HCT116 (cell line): ENCODE results near the gene HEXIM1. TPM values are rescaled to one million over a fixed set of nuclear protein-coding genes. Genes with fewer than 3 reads are reported as not detected.

ENCODE experiments used
- ATAC-seq: fragments of 200-7000 bp; cut with Tn5 transposase; 2 replicates; pipeline ENCODE4 v1.9.1; 2020; ENCODE audit warnings: mild to moderate bottlenecking, moderate library complexity
- BruUV-seq: library from RNA; stranded (reverse); fragments of 400-500 nt; replicated peaks from 2 replicates; lab custom pipeline; 2021; lab: Mats Ljungman, UMichigan
- CTCF ChIA-PET: fragments of 300-600 bp; sonication (Branson Sonifier 250); formaldehyde crosslinking; loops from one replicate; lab custom pipeline; 2021; ENCODE audit warnings: antibody characterized with exemption; lab: Charles Lee
- POLR2A ChIA-PET: fragments of 300-600, 350-600 bp; sonication (Branson Sonifier 250); formaldehyde crosslinking; loops from one replicate; lab custom pipeline; 2021; ENCODE audit warnings: antibody characterized with exemption; lab: Charles Lee
- RAD21 ChIA-PET, 2 experiments: fragments of 300-600 bp; sonication (Branson Sonifier 250); formaldehyde crosslinking; loops; one replicate each; lab custom pipeline; 2023; ENCODE audit warnings: low total read pairs in 2 of 2; ENCODE audit not compliant: uncharacterized antibody in 2 of 2, unreplicated experiment in 2 of 2, low non-redundant PET in 1 of 2; lab: Charles Lee
- DNase-seq: peaks from one replicate; pipeline ENCODE4 v3.0.0-alpha.2; 2010; ENCODE audit warnings: low read depth, low spot score
- H2AFZ ChIP-seq: fragments of 200-600 bp; shearing (Covaris generic), sonication (generic); 2 replicates; pipeline ENCODE4 v1.6.1; 2017; ENCODE audit warnings: low read depth, mixed run types, mixed read lengths, antibody characterized with exemption, low read length; ENCODE audit not compliant: poor library complexity, severe bottlenecking
- H3K27ac ChIP-seq: 2 replicates; pipeline ENCODE4 v1.5.1; 2012; ENCODE audit warnings: low read depth, low read length
- H3K27me3 ChIP-seq: fragments of 200-600 bp; sonication (generic); 2 replicates; pipeline ENCODE4 v1.6.1; 2016; ENCODE audit warnings: mixed run types, low read length, mixed read lengths; ENCODE audit not compliant: insufficient read depth
- H3K36me3 ChIP-seq, 2 experiments: fragments of 200-500 bp in 1 of 2; fragments of 200-600 bp in 1 of 2; sonication (Bioruptor generic) in 1 of 2; sonication (generic) in 1 of 2; 2 replicates each; pipeline versions ENCODE4 v1.5.1 to v1.6.1; 2014 to 2016; ENCODE audit warnings: low read length in 2 of 2, inconsistent platforms in 1 of 2, mixed read lengths in 1 of 2, mixed run types in 1 of 2; ENCODE audit not compliant: insufficient read depth in 2 of 2, control insufficient read depth in 1 of 2
- H3K4me1 ChIP-seq, 2 experiments: fragments of 200-600 bp in 1 of 2; sonication (generic) in 1 of 2; 2 replicates each; pipeline versions ENCODE4 v1.5.1 to v1.6.1; 2012 to 2017; ENCODE audit warnings: low read length in 2 of 2, inconsistent platforms in 1 of 2, mild to moderate bottlenecking in 1 of 2, mixed read lengths in 1 of 2, mixed run types in 1 of 2, moderate library complexity in 1 of 2; ENCODE audit not compliant: insufficient read depth in 2 of 2, control insufficient read depth in 1 of 2
- H3K4me2 ChIP-seq: fragments of 200-600 bp; sonication (generic); 2 replicates; pipeline ENCODE4 v1.6.1; 2017; ENCODE audit warnings: mixed run types, low read length, mixed read lengths
- H3K4me3 ChIP-seq, 2 experiments: fragments of 200-600 bp in 1 of 2; sonication (generic) in 1 of 2; replicated peaks in 1 of 2; 2 replicates each; pipeline ENCODE4 v1.5.1; 2011 to 2016; ENCODE audit warnings: low read length in 2 of 2, control low read depth in 1 of 2, low read depth in 1 of 2, mild to moderate bottlenecking in 1 of 2, mixed read lengths in 1 of 2, mixed run types in 1 of 2
- H3K79me2 ChIP-seq: fragments of 200-600 bp; sonication (generic); 2 replicates; pipeline ENCODE4 v1.6.1; 2017; ENCODE audit warnings: mild to moderate bottlenecking, mixed run types, low read length, moderate library complexity, mixed read lengths; ENCODE audit not compliant: insufficient read depth
- H3K9ac ChIP-seq: fragments of 200-600 bp; sonication (generic); 2 replicates; pipeline ENCODE4 v1.6.1; 2016; ENCODE audit warnings: low read length, mixed read lengths
- H3K9me2 ChIP-seq: fragments of 200-600 bp; sonication (generic), shearing (Covaris generic); 2 replicates; pipeline ENCODE4 v1.6.1; 2017; ENCODE audit warnings: mixed run types, mild to moderate bottlenecking, moderate library complexity; ENCODE audit not compliant: insufficient read depth
- H3K9me3 ChIP-seq, 2 experiments: fragments of 200-500 bp in 1 of 2; fragments of 200-600 bp in 1 of 2; sonication (Bioruptor generic) in 1 of 2; sonication (generic) in 1 of 2; 2 replicates each; pipeline ENCODE4 v1.6.1; 2014 to 2017; ENCODE audit warnings: low read length in 2 of 2, mixed read lengths in 2 of 2, inconsistent platforms in 1 of 2, low read depth in 1 of 2, mild to moderate bottlenecking in 1 of 2, mixed run types in 1 of 2, moderate library complexity in 1 of 2; ENCODE audit not compliant: control insufficient read depth in 1 of 2, insufficient read depth in 1 of 2
- H4K20me1 ChIP-seq: fragments of 200-600 bp; sonication (generic), shearing (Covaris generic); 2 replicates; pipeline ENCODE4 v1.6.1; 2017; ENCODE audit warnings: mixed run types, mild to moderate bottlenecking, moderate library complexity; ENCODE audit not compliant: insufficient read depth
- CTCF ChIP-seq, 3 experiments: fragments of 200-600 bp in 1 of 3; sonication (generic) in 1 of 3; IDR thresholded peaks in 2 of 3; conservative IDR thresholded peaks in 1 of 3; 2 replicates each; pipeline ENCODE4 v1.5.1; 2012 to 2017; ENCODE audit warnings: low read depth in 2 of 3, low read length in 2 of 3, antibody characterized with exemption in 1 of 3, borderline replicate concordance in 1 of 3, control low read depth in 1 of 3, mild to moderate bottlenecking in 1 of 3, mixed read lengths in 1 of 3, mixed run types in 1 of 3, moderate library complexity in 1 of 3; ENCODE audit not compliant: insufficient read depth in 1 of 3
- EGR1 ChIP-seq: IDR thresholded peaks from 2 replicates; pipeline ENCODE4 v1.6.1; 2012; ENCODE audit warnings: low read depth
- FOSL1 ChIP-seq: IDR thresholded peaks from 2 replicates; pipeline ENCODE4 v1.6.1; 2012; ENCODE audit warnings: low read depth
- POLR2A ChIP-seq: IDR thresholded peaks from 2 replicates; pipeline ENCODE4 v1.7.0; 2011; ENCODE audit warnings: borderline replicate concordance; ENCODE audit not compliant: insufficient read depth, insufficient read length; ENCODE audit errors: extremely low read depth
- RAD21 ChIP-seq: IDR thresholded peaks from 2 replicates; pipeline ENCODE4 v1.6.1; 2012; ENCODE audit warnings: low read depth, mild to moderate bottlenecking
- SIN3A ChIP-seq: IDR thresholded peaks from 2 replicates; pipeline ENCODE4 v1.6.1; 2012; ENCODE audit warnings: low read depth
- SP1 ChIP-seq: IDR thresholded peaks from 2 replicates; pipeline ENCODE4 v1.6.1; 2012; ENCODE audit warnings: low read depth
- ZFX ChIP-seq: fragments of 450-650 bp; IDR thresholded peaks from 2 replicates; pipeline ENCODE4 v1.6.1; 2017
- ZNF274 ChIP-seq: fragments of 200-500 bp; sonication (Bioruptor generic); IDR thresholded peaks from 2 replicates; pipeline ENCODE4 v1.6.1; 2014; ENCODE audit warnings: mild to moderate bottlenecking, low read depth, low read length, inconsistent platforms
- intact Hi-C: fragments of 100-400 bp; cut with micrococcal nuclease; formaldehyde crosslinking; loops from 2 replicates; pipeline ENCODE4 v1.10.0; 2022
- total RNA-seq: library from RNA; stranded (reverse); gene quantifications from one replicate; pipeline ENCODE4 v1.2.1, GENCODE V29; 2021; ENCODE audit not compliant: unreplicated experiment
- TF ChIP-seq, protein P1 (sequence below): IDR thresholded peaks from 2 replicates; pipeline ENCODE4 v1.6.1; 2011; ENCODE audit warnings: mild to moderate bottlenecking, low read length, moderate library complexity; ENCODE audit not compliant: insufficient replicate concordance; ENCODE audit errors: extremely low read depth
- TF ChIP-seq, protein P2 (sequence below): IDR thresholded peaks from 2 replicates; pipeline ENCODE4 v1.6.1; 2012

The HEXIM1 gene
- total RNA-seq, 1 experiment from 2014 or later, result 58.0 TPM

- no peak overlapping the region for H3K4me3 ChIP-seq
- H3K36me3 ChIP-seq, result no peaks in the 10 kb centered on the region
- DNase-seq (no peak), ATAC-seq (no peak)
- H3K4me1 ChIP-seq, result peaks cover 7 to 25% of the 10 kb centered on the region in 2 experiments
- TF ChIP-seq, protein P1, sequence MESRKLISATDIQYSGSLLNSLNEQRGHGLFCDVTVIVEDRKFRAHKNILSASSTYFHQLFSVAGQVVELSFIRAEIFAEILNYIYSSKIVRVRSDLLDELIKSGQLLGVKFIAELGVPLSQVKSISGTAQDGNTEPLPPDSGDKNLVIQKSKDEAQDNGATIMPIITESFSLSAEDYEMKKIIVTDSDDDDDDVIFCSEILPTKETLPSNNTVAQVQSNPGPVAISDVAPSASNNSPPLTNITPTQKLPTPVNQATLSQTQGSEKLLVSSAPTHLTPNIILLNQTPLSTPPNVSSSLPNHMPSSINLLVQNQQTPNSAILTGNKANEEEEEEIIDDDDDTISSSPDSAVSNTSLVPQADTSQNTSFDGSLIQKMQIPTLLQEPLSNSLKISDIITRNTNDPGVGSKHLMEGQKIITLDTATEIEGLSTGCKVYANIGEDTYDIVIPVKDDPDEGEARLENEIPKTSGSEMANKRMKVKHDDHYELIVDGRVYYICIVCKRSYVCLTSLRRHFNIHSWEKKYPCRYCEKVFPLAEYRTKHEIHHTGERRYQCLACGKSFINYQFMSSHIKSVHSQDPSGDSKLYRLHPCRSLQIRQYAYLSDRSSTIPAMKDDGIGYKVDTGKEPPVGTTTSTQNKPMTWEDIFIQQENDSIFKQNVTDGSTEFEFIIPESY, result no peak
- TF ChIP-seq CTCF (IDR thresholded peaks at IDR 0.05 in 2 of 3, conservative IDR thresholded peaks at IDR 0.05 in 1 of 3; ENCODE audit: borderline replicate concordance in 1 of 3, insufficient read depth in 1 of 3, low read depth in 2 of 3, low read length in 2 of 3) (no peak), ZFX (no peak), RAD21 (no peak), SIN3A (no peak), ZNF274 (no peak), EGR1 (no peak), SP1 (no peak), FOSL1 (no peak), POLR2A (no peak)
- TF ChIP-seq, protein P2, sequence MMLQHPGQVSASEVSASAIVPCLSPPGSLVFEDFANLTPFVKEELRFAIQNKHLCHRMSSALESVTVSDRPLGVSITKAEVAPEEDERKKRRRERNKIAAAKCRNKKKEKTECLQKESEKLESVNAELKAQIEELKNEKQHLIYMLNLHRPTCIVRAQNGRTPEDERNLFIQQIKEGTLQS, result no peak
- H3K4me2 ChIP-seq, result no peak overlapping the region
- H3K9ac ChIP-seq, result no peak overlapping the region
- ChIA-PET RAD21 (no interaction called here), CTCF (interaction anchor here (10.2 kb wide), 1 partner anchor 9 kb away, joined by 131 read pairs; the partner anchor contains the start of gene ACBD4), POLR2A (no interaction called here)
- no peaks in the 10 kb centered on the region for H3K9me2 ChIP-seq
- H3K79me2 ChIP-seq, result peaks cover 16% of the 10 kb centered on the region
- no peaks in the 10 kb centered on the region for H3K9me3 ChIP-seq
- H3K27me3 ChIP-seq, result no peaks in the 10 kb centered on the region
- no peak overlapping the region for H2AFZ ChIP-seq
- BruUV-seq, result no TSS peak
- H4K20me1 ChIP-seq, result peaks cover under 1% of the 10 kb centered on the region; the same call in 1 of the 2 replicates
- no peak overlapping the region for H3K27ac ChIP-seq
- intact Hi-C loops, result loop anchor here (5.0 kb wide), 1 partner anchor 282 kb away; no protein-coding TSS in a partner anchor
Observed at GRCh38 chr17:45145035-45145389, 3.3 kb upstream of the HEXIM1 start.
